Stomach (tissue), 19 donors: Measurements from ENCODE around the gene ZNF675. TPM values are rescaled to one million over a fixed set of nuclear protein-coding genes. Genes with fewer than 3 reads are reported as not detected.
"Not testable (repeated sequence)": the region's sequence is repeated elsewhere in the genome, so short reads cannot be mapped to it uniquely, and the experiment has no call there.

Experiments used
- DNase-seq, 2 donors: peaks; one replicate each; pipeline versions ENCODE4 v3.0.0 to v3.0.0-alpha.2; 2013 to 2019
- H3K27ac ChIP-seq, 5 donors: fragments of 200-600 bp in 4 of 5; sonication (generic) in 4 of 5; one replicate each; pipeline ENCODE4 v1.5.1; 2013 to 2019; ENCODE audit warnings: mild to moderate bottlenecking in 1 of 5, moderate library complexity in 1 of 5
- H3K27me3 ChIP-seq, 3 donors: fragments of 200-600 bp; sonication (generic); one replicate each; pipeline ENCODE4 v1.5.1; 2017 to 2019; ENCODE audit warnings: mixed run types in 1 of 3
- H3K36me3 ChIP-seq, 4 donors: fragments of 200-600 bp; sonication (generic); 1 replicate in 3 of 4; 2 replicates in 1 of 4; pipeline ENCODE4 v1.5.1; 2016 to 2019
- H3K4me1 ChIP-seq, 4 donors: fragments of 200-600 bp; sonication (generic); one replicate each; pipeline ENCODE4 v1.5.1; 2016 to 2019
- H3K4me3 ChIP-seq, 4 donors: fragments of 200-600 bp; sonication (generic) in 3 of 4; one replicate each; pipeline ENCODE4 v1.5.1; 2016 to 2019; ENCODE audit warnings: mild to moderate bottlenecking in 1 of 4
- H3K9me3 ChIP-seq, 4 donors: fragments of 200-600 bp; sonication (generic); one replicate each; pipeline ENCODE4 v1.5.1; 2016 to 2019
- CTCF ChIP-seq, 7 experiments: fragments of 450-650 bp in 4 of 7; fragments of 200-600 bp in 3 of 7; sonication (generic) in 3 of 7; IDR thresholded peaks; one replicate each; pipeline ENCODE4 v1.5.1; 2016 to 2019; ENCODE audit warnings: antibody characterized with exemption in 7 of 7, control low read depth in 2 of 7, mild to moderate bottlenecking in 1 of 7
- EP300 ChIP-seq: sonication (generic); formaldehyde crosslinking; IDR thresholded peaks from one replicate; pipeline ENCODE4 v1.6.1; 2017; ENCODE audit warnings: antibody characterized with exemption
- POLR2A ChIP-seq, 4 donors: fragments of 450-650 bp; IDR thresholded peaks; one replicate each; pipeline ENCODE4 v1.6.1; 2016; ENCODE audit warnings: antibody characterized with exemption in 4 of 4, control low read depth in 2 of 4, mild to moderate bottlenecking in 1 of 4, moderate library complexity in 1 of 4
- POLR2AphosphoS5 ChIP-seq, 3 donors: sonication (generic); formaldehyde crosslinking; IDR thresholded peaks; one replicate each; pipeline ENCODE4 v1.6.1; 2016; ENCODE audit warnings: antibody characterized with exemption in 3 of 3
- WGBS, 5 donors: extraction: QIAGEN DNeasy Blood & Tissue Kit in 3 of 5; methylation state at CpG; one replicate each; pipeline versions ENCODE4 v1.1.5 to v1.1.7; 2013 to 2018; 5-methylcytosine and 5-hydroxymethylcytosine counted together
- intact Hi-C: fragments of 100-400 bp; cut with DNase I; formaldehyde crosslinking; loops from one replicate; pipeline ENCODE4 v1.15.1; 2023; ENCODE audit warnings: low total_unique reads
- long read RNA-seq, 10 donors: transcript quantifications; one replicate each; lab custom pipeline, GENCODE V29; 2026
- polyA plus RNA-seq, 3 donors: library from polyadenylated mRNA; stranded (reverse); fragments of 200-250 nt; gene quantifications; one replicate each; pipeline ENCODE4 v1.2.3, GENCODE V29; 2013
- total RNA-seq, 5 donors: library from RNA; depleted of rRNA; stranded (reverse); fragments of >200 nt; gene quantifications; one replicate each; pipeline versions ENCODE4 v1.1.0 to v1.2.3, GENCODE V29; 2014 to 2016
- donor health status: healthy with polysubstance abuse.
- donor health status: Bipolar disorder and iron deficiency.
- donor health status: healthy.

The ZNF675 gene
- total RNA-seq = 10 to 100 TPM in 3 of 5 donors, 1 to 10 TPM in 2; 2.7 to 42.9 (median 11.0) TPM
- 1 to 10 TPM; 3.0 to 5.2 (median 3.4) TPM for polyA plus RNA-seq
- long read RNA-seq, donor 1, partial matches to known transcripts = 0 of 1 reads
- long read RNA-seq, donor 1, other reads (novel, unspliced or antisense) = 0 of 1 reads
- long read RNA-seq, donor 2, full-length matches to known transcripts = 2 of 2 reads
- long read RNA-seq, donor 2, partial matches to known transcripts = 0 of 2 reads
- long read RNA-seq, donor 2, other reads (novel, unspliced or antisense) = 0 of 2 reads
- long read RNA-seq, donor 3, full-length matches to known transcripts = 6 of 6 reads
- long read RNA-seq, donor 3, partial matches to known transcripts = 0 of 6 reads
- long read RNA-seq, donor 3, other reads (novel, unspliced or antisense) = 0 of 6 reads
- long read RNA-seq, donor 4 = 0 reads
- long read RNA-seq, donor 5, partial matches to known transcripts = 1,647 of 1,650 reads
- long read RNA-seq, donor 5, other reads (novel, unspliced or antisense) = 0 of 1,650 reads
- long read RNA-seq, donor 6, full-length matches to known transcripts = 9 of 19 reads
- long read RNA-seq, donor 6, partial matches to known transcripts = 10 of 19 reads
- long read RNA-seq, donor 6, other reads (novel, unspliced or antisense) = 0 of 19 reads
- long read RNA-seq, donor 7, full-length matches to known transcripts = 3 of 3 reads
- long read RNA-seq, donor 7, partial matches to known transcripts = 0 of 3 reads
- long read RNA-seq, donor 7, other reads (novel, unspliced or antisense) = 0 of 3 reads
- long read RNA-seq, donor 8, full-length matches to known transcripts = 4 of 2,198 reads
- long read RNA-seq, donor 8, partial matches to known transcripts = 2,194 of 2,198 reads
- long read RNA-seq, donor 8, other reads (novel, unspliced or antisense) = 0 of 2,198 reads
- long read RNA-seq, donor 9, full-length matches to known transcripts = 8 of 8 reads
- long read RNA-seq, donor 9, partial matches to known transcripts = 0 of 8 reads
- long read RNA-seq, donor 9, other reads (novel, unspliced or antisense) = 0 of 8 reads
- long read RNA-seq, donor 10, full-length matches to known transcripts = 3 of 14 reads
- long read RNA-seq, donor 10, partial matches to known transcripts = 11 of 14 reads
- long read RNA-seq, donor 10, other reads (novel, unspliced or antisense) = 0 of 14 reads

- intact Hi-C loops = no loop called here
- no peaks in the 10 kb centered on the region for H3K27me3 ChIP-seq
- H3K9me3 ChIP-seq = no peaks in the 10 kb centered on the region
- peak within 1 kb of the TSS; percentile 85 to 96 (median 91) for H3K27ac ChIP-seq
- DNase-seq = peak; percentile 93 to 97
- peaks cover 0 to 10% (median 8%) of the 10 kb centered on the region in 4 donors for H3K36me3 ChIP-seq
- TF ChIP-seq EP300 (no peak), POLR2AphosphoS5 (IDR thresholded peaks at IDR 0.05) (no peak), CTCF (IDR thresholded peaks at IDR 0.05) (peak in 1 of 7 experiments; percentile 5)
- WGBS, 5 donors = 0 to 4% (median 1%) methylated on average over 11 to 33 of the region's 33 CpGs
- H3K4me1 ChIP-seq = peaks cover 3 to 16% (median 13%) of the 10 kb centered on the region in 4 donors
- H3K4me3 ChIP-seq = peak within 1 kb of the TSS; percentile 70 to 95 (median 82)
Measured at GRCh38 chr19:23686621-23687423, at the start of gene ZNF675. TSS of gene ZNF675 (minus strand) at chr19:23687212. CDS start at chr19:23687033, 179 bp downstream.

- H3K27me3 ChIP-seq, H3K4me3 ChIP-seq, H3K4me1 ChIP-seq, DNase-seq, H3K27ac ChIP-seq, H3K36me3 ChIP-seq, intact Hi-C loops: not testable (repeated sequence)
- H3K9me3 ChIP-seq = peaks cover 0 to 47% (median 10%) of the 10 kb centered on the region in 4 donors
- 84 to 89% (median 87%) methylated on average over 6 of the region's 6 CpGs for WGBS, 5 donors
Measured at GRCh38 chr19:23730729-23731465, 43.9 kb upstream of the ZNF675 start.

GRCh38 chr19:23724161-23724560, 37.1 kb upstream of the ZNF675 start:
- 2 to 12% (median 9%) methylated on average over 2 to 6 of the region's 6 CpGs for WGBS, 5 donors
- H3K27ac ChIP-seq, H3K4me3 ChIP-seq, H3K4me1 ChIP-seq, H3K36me3 ChIP-seq, intact Hi-C loops: not testable (repeated sequence)
- Histone ChIP-seq H3K9me3 (peaks cover 0 to 21% (median 3%) of the 10 kb centered on the region in 4 donors), H3K27me3 (peaks cover 0 to 12% (median 0%) of the 10 kb centered on the region in 3 donors)
- DNase-seq = peak in 1 of 2 donors; percentile 17

GRCh38 chr19:23718802-23719201, 31.8 kb upstream of the ZNF675 start:
- Histone ChIP-seq H3K27ac (no peak overlapping the region), H3K4me3 (no peak overlapping the region), H3K9me3 (peaks cover 0 to 6% (median 0%) of the 10 kb centered on the region in 4 donors), H3K27me3 (peaks cover 0 to 12% (median 0%) of the 10 kb centered on the region in 3 donors), H3K36me3 (no peaks in the 10 kb centered on the region), H3K4me1 (no peaks in the 10 kb centered on the region)
- 7 to 15% (median 12%) methylated on average over 12 of the region's 12 CpGs for WGBS, 5 donors
- DNase-seq = no peak
- intact Hi-C loops = no loop called here
- no peak for TF ChIP-seq POLR2A (IDR thresholded peaks at IDR 0.05)
- TF ChIP-seq CTCF (IDR thresholded peaks at IDR 0.05) = no peak
- no peak for TF ChIP-seq POLR2AphosphoS5 (IDR thresholded peaks at IDR 0.05)
- TF ChIP-seq EP300 = no peak
